ENCODE data around the gene CD19.
"Not testable (repeated sequence)": the region's sequence is repeated elsewhere in the genome, so short reads cannot be mapped to it uniquely, and the experiment has no call there.

CD19 gene

DNA sequence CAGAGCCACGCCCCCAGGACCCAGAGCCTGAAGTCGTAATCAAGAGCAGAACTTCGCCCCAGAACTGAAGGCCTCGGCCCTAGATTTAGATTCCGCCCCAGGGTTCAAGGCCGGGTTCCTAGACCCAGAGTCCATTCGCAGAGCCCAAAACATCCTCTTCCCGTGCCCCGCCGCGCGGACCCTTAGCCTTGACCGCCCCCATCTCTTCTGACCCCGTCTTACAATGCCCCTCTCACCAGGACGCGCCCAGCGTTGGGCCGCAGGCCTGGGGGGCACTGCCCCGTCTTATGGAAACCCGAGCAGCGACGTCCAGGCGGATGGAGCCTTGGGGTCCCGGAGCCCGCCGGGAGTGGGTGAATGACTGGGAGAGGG is 5.0 kb downstream of the CD19 start:
- Histone ChIP-seq H3K36me3 (ENCODE audit: control insufficient read depth in 2 of 2, insufficient read depth in 2 of 2, low read length in 2 of 2) (no peaks in the 10 kb centered on the region), H3K9me3 (ENCODE audit: control insufficient read depth in 2 of 2, low read length in 2 of 2) (no peaks in the 10 kb centered on the region), H3K9ac (ENCODE audit: low read length in 2 of 2) (no peak overlapping the region), H3K4me3 (ENCODE audit: low read length in 2 of 2) (no peak overlapping the region), H3K4me1 (ENCODE audit: control insufficient read depth, insufficient read depth, low read length) (no peaks in the 10 kb centered on the region), H3K27ac (ENCODE audit: low read length) (no peak overlapping the region), H3K27me3 (ENCODE audit: control insufficient read depth in 1 of 2, insufficient read depth in 2 of 2, low read length in 2 of 2) (peaks cover 5 to 9% of the 10 kb centered on the region in 2 donors)

DNA sequence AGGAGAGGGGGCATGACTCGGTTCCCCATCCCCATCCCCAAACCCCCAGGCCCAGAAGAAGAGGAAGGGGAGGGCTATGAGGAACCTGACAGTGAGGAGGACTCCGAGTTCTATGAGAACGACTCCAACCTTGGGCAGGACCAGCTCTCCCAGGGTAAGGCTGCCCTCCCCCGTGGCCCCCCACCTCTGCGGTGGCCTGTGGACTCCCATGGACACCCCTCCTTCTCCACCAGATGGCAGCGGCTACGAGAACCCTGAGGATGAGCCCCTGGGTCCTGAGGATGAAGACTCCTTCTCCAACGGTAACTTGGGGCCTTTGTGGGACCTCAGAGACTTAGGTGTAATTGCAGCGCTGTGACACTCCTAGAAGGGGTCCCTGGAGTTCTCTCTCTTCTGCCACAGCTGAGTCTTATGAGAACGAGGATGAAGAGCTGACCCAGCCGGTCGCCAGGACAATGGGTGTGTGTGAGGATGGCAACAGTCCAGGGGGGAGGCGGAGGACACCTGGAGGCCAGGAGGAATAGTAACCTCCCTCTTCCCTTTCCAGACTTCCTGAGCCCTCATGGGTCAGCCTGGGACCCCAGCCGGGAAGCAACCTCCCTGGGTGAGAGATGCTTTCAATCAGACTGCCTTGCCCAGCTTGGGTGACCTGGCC is 5.6 kb downstream of the CD19 start:
- H3K4me3 ChIP-seq (ENCODE audit: low read length in 2 of 2), result no peak overlapping the region
- H3K27ac ChIP-seq (ENCODE audit: low read length), result no peak overlapping the region
- no peak overlapping the region for H3K9ac ChIP-seq (ENCODE audit: low read length in 2 of 2)
- no peaks in the 10 kb centered on the region for H3K4me1 ChIP-seq (ENCODE audit: control insufficient read depth, insufficient read depth, low read length)
- no peaks in the 10 kb centered on the region for H3K9me3 ChIP-seq (ENCODE audit: control insufficient read depth in 2 of 2, low read length in 2 of 2)
- H3K36me3 ChIP-seq (ENCODE audit: control insufficient read depth in 2 of 2, insufficient read depth in 2 of 2, low read length in 2 of 2), result no peaks in the 10 kb centered on the region
- peaks cover 5 to 9% of the 10 kb centered on the region in 2 donors for H3K27me3 ChIP-seq (ENCODE audit: control insufficient read depth in 1 of 2, insufficient read depth in 2 of 2, low read length in 2 of 2)

DNA sequence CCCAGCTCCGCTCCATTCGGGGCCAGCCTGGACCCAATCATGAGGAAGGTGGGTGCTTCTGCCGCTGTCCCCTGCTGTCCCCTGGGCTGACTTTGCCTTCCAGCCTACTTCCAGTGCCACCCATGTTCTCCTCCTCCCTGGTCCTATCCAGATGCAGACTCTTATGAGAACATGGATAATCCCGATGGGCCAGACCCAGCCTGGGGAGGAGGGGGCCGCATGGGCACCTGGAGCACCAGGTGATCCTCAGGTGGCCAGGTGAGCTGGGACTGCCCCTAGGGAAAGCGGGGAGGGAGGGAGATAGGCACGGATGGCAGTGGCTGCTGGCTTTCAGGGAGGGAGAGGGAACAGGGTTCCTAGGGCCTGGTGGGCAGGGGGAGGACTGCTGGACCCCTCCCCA is 7.0 kb downstream of the CD19 start:
- Histone ChIP-seq H3K4me1 (ENCODE audit: control insufficient read depth, insufficient read depth, low read length) (no peaks in the 10 kb centered on the region), H3K27ac (ENCODE audit: low read length) (no peak overlapping the region), H3K27me3 (ENCODE audit: control insufficient read depth in 1 of 2, insufficient read depth in 2 of 2, low read length in 2 of 2) (peaks cover 5 to 9% of the 10 kb centered on the region in 2 donors), H3K36me3 (ENCODE audit: control insufficient read depth in 2 of 2, insufficient read depth in 2 of 2, low read length in 2 of 2) (no peaks in the 10 kb centered on the region), H3K9me3 (ENCODE audit: control insufficient read depth in 2 of 2, low read length in 2 of 2) (no peaks in the 10 kb centered on the region), H3K4me3 (ENCODE audit: low read length in 2 of 2) (no peak overlapping the region), H3K9ac (ENCODE audit: low read length in 2 of 2) (no peak overlapping the region)

DNA sequence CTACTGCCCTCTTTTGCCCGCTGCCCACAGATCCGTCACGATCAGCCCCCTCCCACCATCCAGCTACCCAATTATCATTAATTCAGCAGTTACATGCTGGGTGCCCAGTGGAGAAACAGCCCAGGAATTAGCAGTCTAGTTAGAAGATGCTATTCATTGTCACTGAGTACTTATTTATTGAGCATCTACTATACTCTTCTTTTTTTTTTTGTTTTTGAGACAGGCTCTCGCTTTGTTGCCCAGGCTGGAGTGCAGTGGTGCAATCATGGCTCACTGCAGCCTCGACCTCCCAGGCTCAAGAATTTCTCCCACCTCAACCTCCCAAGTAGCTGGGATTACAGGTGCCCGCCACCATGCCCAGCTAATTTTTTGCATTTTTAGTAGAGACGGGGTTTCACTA is 8.1 kb downstream of the CD19 start:
- H3K36me3 ChIP-seq (ENCODE audit: control insufficient read depth in 2 of 2, insufficient read depth in 2 of 2, low read length in 2 of 2); H3K4me3 ChIP-seq (ENCODE audit: low read length in 2 of 2); H3K9ac ChIP-seq (ENCODE audit: low read length in 2 of 2); H3K4me1 ChIP-seq (ENCODE audit: control insufficient read depth, insufficient read depth, low read length); H3K27me3 ChIP-seq (ENCODE audit: control insufficient read depth in 1 of 2, insufficient read depth in 2 of 2, low read length in 2 of 2); H3K27ac ChIP-seq (ENCODE audit: low read length); H3K9me3 ChIP-seq (ENCODE audit: control insufficient read depth in 2 of 2, low read length in 2 of 2): not testable (repeated sequence)

DNA sequence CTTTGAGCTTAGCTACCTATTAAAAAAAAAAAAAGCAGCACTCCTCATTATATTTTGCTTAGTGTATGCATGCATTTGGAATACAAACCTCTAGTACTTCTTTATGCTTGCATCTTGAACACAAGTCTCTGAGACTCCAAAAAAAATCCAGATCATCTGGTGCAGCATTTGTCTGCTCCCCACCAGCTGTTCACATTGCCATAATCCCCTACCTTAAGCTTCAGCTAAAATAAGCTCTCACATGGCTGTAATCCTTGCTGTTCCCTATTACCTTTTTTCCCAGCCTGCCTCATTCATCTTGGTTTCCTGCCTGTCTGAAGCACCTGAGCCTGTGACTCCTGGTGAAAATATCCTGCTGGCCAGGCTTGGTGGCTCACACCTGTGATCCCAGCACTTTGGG is 11.5 kb downstream of the CD19 start:
- Histone ChIP-seq H3K9me3 (ENCODE audit: control insufficient read depth in 2 of 2, low read length in 2 of 2) (no peaks in the 10 kb centered on the region), H3K4me1 (ENCODE audit: control insufficient read depth, insufficient read depth, low read length) (peaks cover 8% of the 10 kb centered on the region), H3K9ac (ENCODE audit: low read length in 2 of 2) (no peak overlapping the region), H3K27me3 (ENCODE audit: control insufficient read depth in 1 of 2, insufficient read depth in 2 of 2, low read length in 2 of 2) (peaks cover 3 to 5% of the 10 kb centered on the region in 2 donors), H3K27ac (ENCODE audit: low read length) (no peak overlapping the region), H3K36me3 (ENCODE audit: control insufficient read depth in 2 of 2, insufficient read depth in 2 of 2, low read length in 2 of 2) (no peaks in the 10 kb centered on the region), H3K4me3 (ENCODE audit: low read length in 2 of 2) (no peak overlapping the region)

DNA sequence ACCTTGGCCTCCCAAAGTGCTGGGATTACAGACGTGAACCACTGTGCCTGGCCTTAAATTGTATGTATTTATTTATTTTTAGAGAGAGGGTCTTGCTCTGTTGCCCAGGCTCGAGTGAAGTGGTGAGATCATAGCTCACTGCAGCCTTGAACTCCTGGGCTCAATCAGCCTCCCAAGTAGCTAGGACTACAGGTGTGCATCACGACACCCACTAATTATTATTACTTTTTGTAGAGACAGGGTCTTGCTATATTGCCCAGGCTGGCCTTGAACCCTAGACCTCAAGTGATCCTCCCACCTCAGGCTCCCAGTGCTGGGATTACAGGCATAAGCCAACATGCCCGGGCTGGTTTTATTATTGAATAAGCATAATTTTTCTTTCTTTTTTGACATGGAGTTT is 14.9 kb downstream of the CD19 start:
- no peak overlapping the region for H3K27ac ChIP-seq (ENCODE audit: low read length)
- peaks cover 11% of the 10 kb centered on the region for H3K4me1 ChIP-seq (ENCODE audit: control insufficient read depth, insufficient read depth, low read length)
- H3K4me3 ChIP-seq (ENCODE audit: low read length in 2 of 2), result no peak overlapping the region
- H3K27me3 ChIP-seq (ENCODE audit: control insufficient read depth in 1 of 2, insufficient read depth in 2 of 2, low read length in 2 of 2), result no peaks in the 10 kb centered on the region
- no peaks in the 10 kb centered on the region for H3K9me3 ChIP-seq (ENCODE audit: control insufficient read depth in 2 of 2, low read length in 2 of 2)
- H3K36me3 ChIP-seq (ENCODE audit: control insufficient read depth in 2 of 2, insufficient read depth in 2 of 2, low read length in 2 of 2), result no peaks in the 10 kb centered on the region
- no peak overlapping the region for H3K9ac ChIP-seq (ENCODE audit: low read length in 2 of 2)

DNA sequence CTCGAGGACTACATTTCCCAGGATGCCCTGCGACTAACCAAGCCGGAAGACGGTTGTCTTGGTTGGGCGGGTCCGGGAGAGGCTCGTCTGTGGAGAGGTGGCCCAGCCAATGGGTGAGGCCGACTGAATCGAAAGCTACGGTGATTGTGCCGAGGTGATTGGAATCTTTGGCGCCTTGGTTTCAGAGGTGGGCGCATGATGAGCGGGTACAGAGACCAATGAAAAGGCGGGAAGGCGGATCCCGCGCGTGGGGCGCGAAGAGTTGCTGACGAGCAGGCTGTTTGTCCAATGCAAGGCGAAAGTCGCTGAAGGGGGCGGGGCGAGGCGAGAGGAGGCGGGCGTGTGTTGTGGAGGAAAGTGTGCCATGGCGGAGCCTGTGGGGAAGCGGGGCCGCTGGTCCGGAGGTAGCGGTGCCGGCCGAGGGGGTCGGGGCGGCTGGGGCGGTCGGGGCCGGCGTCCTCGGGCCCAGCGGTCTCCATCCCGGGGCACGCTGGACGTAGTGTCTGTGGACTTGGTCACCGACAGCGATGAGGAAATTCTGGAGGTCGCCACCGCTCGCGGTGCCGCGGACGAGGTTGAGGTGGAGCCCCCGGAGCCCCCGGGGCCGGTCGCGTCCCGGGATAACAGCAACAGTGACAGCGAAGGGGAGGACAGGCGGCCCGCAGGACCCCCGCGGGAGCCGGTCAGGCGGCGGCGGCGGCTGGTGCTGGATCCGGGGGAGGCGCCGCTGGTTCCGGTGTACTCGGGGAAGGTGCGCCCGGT is 19.1 kb downstream of the CD19 start, which contains the start of gene NFATC2IP:
Gene NFATC2IP, plus strand, starts transcription at position 290 of the 762 bp plus-strand sequence. Its CDS starts 75 bp downstream, at position 365.
- no peaks in the 10 kb centered on the region for H3K27me3 ChIP-seq (ENCODE audit: control insufficient read depth in 1 of 2, insufficient read depth in 2 of 2, low read length in 2 of 2)
- H3K4me1 ChIP-seq (ENCODE audit: control insufficient read depth, insufficient read depth, low read length), result peaks cover 12% of the 10 kb centered on the region
- no peaks in the 10 kb centered on the region for H3K9me3 ChIP-seq (ENCODE audit: control insufficient read depth in 2 of 2, low read length in 2 of 2)
- peak within 1 kb of the TSS; percentile 63 to 80 for H3K4me3 ChIP-seq (ENCODE audit: low read length in 2 of 2)
- peaks cover 12 to 18% of the 10 kb centered on the region in 2 donors for H3K36me3 ChIP-seq (ENCODE audit: control insufficient read depth in 2 of 2, insufficient read depth in 2 of 2, low read length in 2 of 2)
- peak within 1 kb of the TSS; percentile 55 for H3K27ac ChIP-seq (ENCODE audit: low read length)
- H3K9ac ChIP-seq (ENCODE audit: low read length in 2 of 2), result peak within 1 kb of the TSS; percentile 69 to 74

DNA sequence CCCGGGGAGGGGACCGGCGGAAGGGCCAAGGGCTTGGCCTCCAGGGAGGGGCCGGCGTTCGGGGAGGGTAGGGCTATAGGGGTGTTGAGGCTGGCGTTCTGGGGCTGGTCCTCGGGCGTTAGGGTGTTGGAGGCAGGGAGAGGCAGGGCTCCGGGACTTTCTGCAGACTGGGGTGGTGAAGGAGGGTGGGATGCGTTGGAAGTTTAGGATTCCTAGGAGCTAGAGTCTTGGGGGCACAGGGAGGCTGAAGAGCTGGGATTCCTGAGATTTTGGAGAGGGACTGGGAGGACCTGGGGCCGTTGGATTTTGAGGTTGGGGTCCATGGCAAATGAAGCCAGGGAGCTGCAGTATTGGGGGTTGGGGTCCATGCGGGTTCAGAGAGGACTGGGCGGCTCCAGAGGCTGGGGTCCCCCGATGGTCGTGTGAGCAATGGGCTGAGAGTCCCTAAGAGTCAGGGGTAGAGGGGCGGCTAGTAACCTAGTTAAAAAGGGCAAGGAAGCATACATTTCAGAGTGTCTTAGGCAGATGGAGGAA is 19.7 kb downstream of the CD19 start:
- peak overlapping the region; percentile 69 to 74 for H3K9ac ChIP-seq (ENCODE audit: low read length in 2 of 2)
- peaks cover 10% of the 10 kb centered on the region for H3K4me1 ChIP-seq (ENCODE audit: control insufficient read depth, insufficient read depth, low read length)
- H3K4me3 ChIP-seq (ENCODE audit: low read length in 2 of 2), result peak overlapping the region; percentile 63 to 80
- H3K36me3 ChIP-seq (ENCODE audit: control insufficient read depth in 2 of 2, insufficient read depth in 2 of 2, low read length in 2 of 2), result peaks cover 17 to 24% of the 10 kb centered on the region in 2 donors
- no peaks in the 10 kb centered on the region for H3K9me3 ChIP-seq (ENCODE audit: control insufficient read depth in 2 of 2, low read length in 2 of 2)
- H3K27me3 ChIP-seq (ENCODE audit: control insufficient read depth in 1 of 2, insufficient read depth in 2 of 2, low read length in 2 of 2), result no peaks in the 10 kb centered on the region
- H3K27ac ChIP-seq (ENCODE audit: low read length), result peak overlapping the region; percentile 55

DNA sequence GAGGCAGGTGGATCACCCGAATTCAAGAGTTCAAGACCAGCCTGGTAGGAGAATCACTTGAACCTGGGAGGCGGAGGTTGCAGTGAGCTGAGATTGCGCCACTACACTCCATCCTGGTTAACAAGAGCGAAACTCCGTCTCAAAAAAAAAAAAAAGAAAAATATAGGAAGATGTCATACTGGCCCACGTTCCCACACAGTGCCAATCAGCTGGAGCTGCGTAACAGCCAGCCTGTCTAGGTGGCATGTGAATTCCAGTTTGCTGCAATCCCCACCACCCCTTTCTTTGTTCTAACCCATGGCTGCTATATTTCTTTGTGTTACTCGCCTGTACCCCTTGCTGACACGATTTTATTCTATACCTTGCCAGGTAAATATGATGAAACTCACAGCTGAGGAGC is 26.4 kb downstream of the CD19 start:
- no peak overlapping the region for H3K9ac ChIP-seq (ENCODE audit: low read length in 2 of 2)
- H3K36me3 ChIP-seq (ENCODE audit: control insufficient read depth in 2 of 2, insufficient read depth in 2 of 2, low read length in 2 of 2), result peaks cover 43 to 48% of the 10 kb centered on the region in 2 donors
- H3K27ac ChIP-seq (ENCODE audit: low read length), result no peak overlapping the region
- H3K4me3 ChIP-seq (ENCODE audit: low read length in 2 of 2), result no peak overlapping the region
- H3K27me3 ChIP-seq (ENCODE audit: control insufficient read depth in 1 of 2, insufficient read depth in 2 of 2, low read length in 2 of 2), result no peaks in the 10 kb centered on the region
- H3K4me1 ChIP-seq (ENCODE audit: control insufficient read depth, insufficient read depth, low read length), result no peaks in the 10 kb centered on the region
- H3K9me3 ChIP-seq (ENCODE audit: control insufficient read depth in 2 of 2, low read length in 2 of 2), result no peaks in the 10 kb centered on the region

DNA sequence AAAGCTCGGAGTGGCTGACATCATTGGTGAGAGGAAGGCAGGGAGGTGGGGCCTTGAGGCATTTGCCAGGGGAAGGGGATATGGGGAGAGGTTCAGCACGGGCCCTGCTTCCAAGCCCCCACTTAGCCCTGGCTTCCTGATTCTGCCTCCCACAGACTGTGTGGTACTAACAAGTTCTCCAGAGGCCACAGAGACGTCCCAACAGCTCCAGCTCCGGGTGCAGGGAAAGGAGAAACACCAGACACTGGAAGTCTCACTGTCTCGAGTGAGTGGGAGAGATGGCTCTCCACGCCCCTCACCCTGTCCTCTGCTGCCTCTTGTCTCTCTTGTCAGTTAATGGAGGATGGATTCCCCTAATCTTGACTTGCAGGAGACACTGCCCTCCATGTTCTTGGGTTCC is 27.1 kb downstream of the CD19 start:
- H3K4me1 ChIP-seq (ENCODE audit: control insufficient read depth, insufficient read depth, low read length), result no peaks in the 10 kb centered on the region
- H3K4me3 ChIP-seq (ENCODE audit: low read length in 2 of 2), result no peak overlapping the region
- no peaks in the 10 kb centered on the region for H3K27me3 ChIP-seq (ENCODE audit: control insufficient read depth in 1 of 2, insufficient read depth in 2 of 2, low read length in 2 of 2)
- H3K27ac ChIP-seq (ENCODE audit: low read length), result no peak overlapping the region
- no peak overlapping the region for H3K9ac ChIP-seq (ENCODE audit: low read length in 2 of 2)
- H3K36me3 ChIP-seq (ENCODE audit: control insufficient read depth in 2 of 2, insufficient read depth in 2 of 2, low read length in 2 of 2), result peaks cover 44 to 52% of the 10 kb centered on the region in 2 donors
- H3K9me3 ChIP-seq (ENCODE audit: control insufficient read depth in 2 of 2, low read length in 2 of 2), result no peaks in the 10 kb centered on the region

DNA sequence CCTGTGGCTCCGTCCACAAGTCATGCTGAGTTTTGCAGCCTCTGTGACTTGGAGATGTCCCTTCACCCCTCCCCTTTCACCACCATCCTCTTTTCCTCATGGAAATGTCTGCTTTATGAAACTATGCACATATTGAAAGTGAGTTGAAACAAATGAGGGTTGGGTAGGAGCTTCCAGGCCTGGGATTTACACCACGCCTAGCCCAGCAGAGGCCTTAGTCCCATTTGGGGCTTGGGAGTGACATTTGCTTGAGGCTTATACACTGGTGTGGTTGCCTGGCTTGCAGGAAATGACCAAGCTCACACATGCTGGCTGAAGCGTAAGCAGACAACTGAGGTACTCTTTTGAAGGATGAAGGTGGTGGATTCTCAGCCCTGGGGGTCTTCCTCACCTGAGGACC is 32.3 kb downstream of the CD19 start:
- Histone ChIP-seq H3K4me1 (ENCODE audit: control insufficient read depth, insufficient read depth, low read length) (no peaks in the 10 kb centered on the region), H3K9me3 (ENCODE audit: control insufficient read depth in 2 of 2, low read length in 2 of 2) (no peaks in the 10 kb centered on the region), H3K27me3 (ENCODE audit: control insufficient read depth in 1 of 2, insufficient read depth in 2 of 2, low read length in 2 of 2) (no peaks in the 10 kb centered on the region), H3K9ac (ENCODE audit: low read length in 2 of 2) (no peak overlapping the region), H3K4me3 (ENCODE audit: low read length in 2 of 2) (no peak overlapping the region), H3K36me3 (ENCODE audit: control insufficient read depth in 2 of 2, insufficient read depth in 2 of 2, low read length in 2 of 2) (peaks cover 24 to 39% of the 10 kb centered on the region in 2 donors), H3K27ac (ENCODE audit: low read length) (no peak overlapping the region)
